HG03196 (cell line): Measurements from ENCODE around the gene ARPC4.
"Not testable (repeated sequence)": the region's sequence is repeated elsewhere in the genome, so short reads cannot be mapped to it uniquely, and the experiment has no call there.

Experiments
- ATAC-seq: cut with Tn5 transposase; IDR thresholded peaks from one replicate; pipeline ENCODE4 v1.9.1; 2021; ENCODE audit not compliant: unreplicated experiment

ARPC4 gene

DNA sequence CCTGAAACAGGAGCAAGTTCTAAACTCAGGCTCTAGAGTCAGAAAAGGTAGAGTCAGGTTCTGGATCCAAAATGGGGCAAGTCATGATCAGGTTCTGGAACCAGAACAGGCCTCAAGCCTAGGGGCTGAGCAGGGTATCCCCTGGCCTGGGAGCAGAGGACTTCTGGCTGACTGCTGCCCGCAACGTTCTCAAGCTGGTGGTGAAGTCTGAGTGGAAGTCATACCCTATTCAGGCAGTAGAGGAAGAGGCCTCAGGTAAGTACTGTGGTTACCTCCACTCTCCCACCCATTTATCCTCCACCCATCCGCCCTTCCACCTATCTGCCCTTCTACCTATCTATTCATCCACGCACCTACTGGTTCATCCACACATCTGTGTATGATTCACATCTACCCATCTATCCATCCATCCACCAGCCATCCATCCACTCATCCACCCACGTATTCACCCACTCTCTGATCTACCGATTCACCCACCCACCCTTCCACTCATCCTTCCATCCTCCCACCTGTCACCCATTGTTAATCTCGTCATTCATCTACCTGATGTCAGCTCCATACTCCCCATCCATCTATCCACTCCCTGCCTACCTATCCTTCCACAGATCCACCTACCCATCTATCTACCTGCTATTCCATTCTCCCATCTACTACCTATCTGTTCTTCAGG is 25.9 kb downstream of the ARPC4 start:
- no peak for ATAC-seq

DNA sequence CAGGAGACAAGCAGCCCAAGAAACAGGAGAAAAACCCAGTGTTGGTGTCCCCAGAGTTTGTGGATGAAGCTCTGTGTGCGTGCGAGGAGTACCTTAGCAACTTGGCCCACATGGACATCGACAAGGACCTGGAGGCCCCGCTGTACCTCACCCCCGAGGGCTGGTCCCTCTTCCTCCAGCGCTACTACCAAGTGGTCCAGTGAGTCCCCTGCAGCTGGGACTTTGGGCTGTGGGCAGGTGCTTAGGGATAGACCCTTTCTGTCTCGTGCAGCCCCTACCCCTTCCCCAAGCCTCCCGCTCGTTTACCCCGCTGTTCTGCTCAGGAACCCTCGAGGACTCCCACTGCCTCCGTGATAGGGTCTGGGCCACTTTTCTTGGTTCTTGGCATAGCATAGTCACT is 27.7 kb downstream of the ARPC4 start:
- ATAC-seq = no peak

DNA sequence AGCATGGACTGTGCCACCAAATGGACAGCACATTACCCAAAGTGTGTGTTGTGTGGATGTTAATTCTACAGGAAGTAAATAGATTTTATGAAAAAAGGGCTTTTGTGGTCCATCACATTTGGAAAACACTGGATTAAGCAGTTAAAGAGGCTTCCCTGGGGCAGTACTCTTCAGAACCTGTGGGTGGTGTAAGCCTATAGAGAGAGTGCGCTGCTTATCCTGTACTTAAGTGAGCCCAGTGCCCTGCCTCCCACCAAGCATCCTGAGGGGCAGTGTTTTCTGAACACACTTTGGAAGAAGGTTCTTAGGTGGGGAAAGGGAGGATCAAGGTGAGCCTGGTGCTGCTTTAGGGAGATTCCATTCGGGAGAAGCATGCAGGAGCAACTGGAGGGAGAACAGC is 28.1 kb downstream of the ARPC4 start:
- no peak for ATAC-seq

DNA sequence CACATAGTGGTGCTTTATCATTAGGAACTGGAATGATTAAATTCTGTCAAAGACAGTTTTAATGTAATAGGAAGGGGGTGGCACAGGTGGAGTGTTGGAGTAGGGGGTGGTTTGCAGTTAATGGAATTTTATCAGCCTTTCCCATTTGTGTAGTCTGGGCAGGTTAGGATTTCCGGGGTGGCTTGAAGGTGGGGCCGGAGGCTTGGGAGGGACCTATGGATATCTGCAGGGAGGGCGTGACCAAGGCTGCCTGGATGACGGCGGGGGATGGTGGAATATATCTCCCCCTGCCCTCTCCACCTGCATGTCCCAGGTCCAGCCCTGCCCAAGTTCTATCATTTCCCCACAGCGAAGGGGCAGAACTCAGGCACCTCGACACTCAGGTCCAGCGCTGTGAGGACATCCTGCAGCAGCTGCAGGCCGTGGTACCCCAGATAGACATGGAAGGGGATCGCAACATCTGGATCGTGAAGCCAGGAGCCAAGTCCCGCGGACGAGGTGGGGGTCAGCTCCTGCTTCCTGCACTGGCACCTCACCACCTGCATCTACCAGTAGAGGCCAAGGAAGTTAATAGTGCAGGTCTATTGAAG is 32.7 kb downstream of the ARPC4 start:
- ATAC-seq = no peak

DNA sequence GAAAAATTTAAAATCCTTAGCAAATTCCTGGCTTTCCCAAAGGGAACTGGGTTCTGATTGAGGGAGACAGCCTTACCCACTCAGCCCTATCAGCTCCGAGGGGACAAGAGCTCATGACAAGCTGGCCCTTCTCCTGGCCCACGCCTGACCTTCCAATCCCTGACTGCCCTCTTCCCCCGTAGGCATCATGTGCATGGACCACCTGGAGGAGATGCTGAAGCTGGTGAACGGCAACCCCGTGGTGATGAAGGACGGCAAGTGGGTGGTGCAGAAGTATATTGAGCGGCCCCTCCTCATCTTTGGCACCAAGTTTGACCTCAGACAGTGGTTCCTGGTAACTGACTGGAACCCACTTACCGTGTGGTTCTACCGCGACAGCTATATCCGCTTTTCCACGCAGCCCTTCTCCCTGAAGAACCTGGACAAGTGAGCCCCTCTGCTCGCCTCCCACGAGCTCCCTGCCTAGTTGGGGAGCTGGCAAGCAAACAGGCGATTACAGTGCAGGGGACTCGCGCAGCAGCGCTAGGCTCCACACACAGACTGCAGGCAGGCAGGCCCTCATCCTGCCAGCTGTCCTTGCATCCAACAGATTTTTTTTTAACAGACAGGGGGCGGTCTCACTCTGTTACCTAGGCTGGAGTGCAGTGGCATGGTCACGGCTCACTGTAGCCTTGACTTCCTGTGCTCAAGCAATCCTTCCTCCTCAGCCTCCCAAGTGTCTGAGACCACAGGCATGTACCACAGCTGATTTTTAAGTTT is 34.1 kb downstream of the ARPC4 start:
- no peak for ATAC-seq

DNA sequence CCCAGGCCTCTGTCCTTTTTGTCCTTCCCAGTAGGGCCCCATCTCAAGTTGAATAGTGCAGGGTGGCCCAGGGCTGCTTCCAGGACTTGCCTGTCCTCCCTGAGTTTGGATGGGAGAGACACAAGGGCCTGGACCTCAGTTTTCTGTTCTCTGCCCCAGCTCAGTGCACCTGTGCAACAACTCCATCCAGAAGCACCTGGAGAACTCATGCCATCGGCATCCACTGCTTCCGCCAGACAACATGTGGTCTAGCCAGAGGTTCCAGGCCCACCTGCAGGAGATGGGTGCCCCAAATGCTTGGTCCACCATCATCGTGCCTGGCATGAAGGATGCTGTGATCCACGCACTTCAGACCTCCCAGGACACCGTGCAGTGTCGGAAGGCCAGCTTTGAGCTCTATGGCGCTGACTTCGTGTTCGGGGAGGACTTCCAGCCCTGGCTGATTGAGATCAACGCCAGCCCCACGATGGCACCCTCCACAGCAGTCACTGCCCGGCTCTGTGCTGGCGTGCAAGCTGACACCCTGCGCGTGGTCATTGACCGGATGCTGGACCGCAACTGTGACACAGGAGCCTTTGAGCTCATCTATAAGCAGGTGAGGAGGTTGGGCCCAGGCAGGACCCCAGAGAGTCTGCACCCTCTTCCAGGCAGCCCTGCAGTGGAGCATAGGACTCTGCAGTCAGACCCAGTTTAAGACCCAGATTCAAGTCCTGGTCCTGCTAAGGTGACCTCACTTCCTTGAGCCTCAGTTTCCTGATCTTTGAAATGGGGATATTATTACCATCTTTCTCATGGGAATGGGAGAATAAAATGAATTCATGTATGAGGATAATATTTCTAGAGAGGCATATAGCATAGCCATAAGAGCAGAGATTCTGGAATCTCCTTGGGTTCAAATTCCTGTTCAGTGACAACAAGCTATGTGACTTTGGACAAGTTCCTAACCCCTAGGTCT is 36.2 kb downstream of the ARPC4 start:
- no peak for ATAC-seq

DNA sequence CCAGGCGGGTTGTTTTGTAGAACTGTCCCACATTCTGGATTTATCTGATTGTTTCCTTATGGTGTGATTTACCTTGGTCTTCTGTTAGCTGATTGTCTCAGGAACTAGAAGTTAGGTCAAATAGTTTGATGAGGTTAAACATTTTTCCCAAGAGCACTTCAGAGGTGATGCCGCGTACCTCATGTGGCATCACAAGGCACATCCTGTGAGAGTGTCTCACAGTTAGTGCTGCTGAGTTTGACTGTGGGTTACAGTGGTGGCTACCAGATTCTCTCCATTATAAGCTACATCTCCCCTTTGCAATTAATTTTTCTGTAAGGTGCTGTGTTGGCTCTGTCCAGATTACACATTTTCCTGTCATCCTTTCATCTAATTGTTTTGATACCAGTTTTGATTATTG is 38.4 kb downstream of the ARPC4 start:
- no peak for ATAC-seq

DNA sequence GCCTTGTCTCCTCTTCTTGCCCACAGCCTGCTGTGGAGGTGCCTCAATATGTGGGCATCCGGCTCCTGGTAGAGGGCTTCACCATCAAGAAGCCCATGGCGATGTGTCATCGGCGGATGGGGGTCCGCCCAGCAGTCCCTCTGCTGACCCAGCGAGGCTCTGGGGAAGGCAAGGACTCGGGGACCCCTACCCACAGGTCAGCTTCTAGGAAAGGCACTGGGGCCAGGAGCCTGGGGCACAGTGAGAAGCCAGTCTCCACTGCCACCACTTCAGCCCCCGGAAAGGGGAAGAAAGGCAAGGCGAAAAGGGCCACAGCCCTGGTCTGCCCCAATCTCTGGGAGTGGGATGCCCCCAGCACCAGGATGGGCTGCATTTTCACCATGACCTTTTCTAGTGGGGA is 40.2 kb downstream of the ARPC4 start:
- ATAC-seq = no peak

DNA sequence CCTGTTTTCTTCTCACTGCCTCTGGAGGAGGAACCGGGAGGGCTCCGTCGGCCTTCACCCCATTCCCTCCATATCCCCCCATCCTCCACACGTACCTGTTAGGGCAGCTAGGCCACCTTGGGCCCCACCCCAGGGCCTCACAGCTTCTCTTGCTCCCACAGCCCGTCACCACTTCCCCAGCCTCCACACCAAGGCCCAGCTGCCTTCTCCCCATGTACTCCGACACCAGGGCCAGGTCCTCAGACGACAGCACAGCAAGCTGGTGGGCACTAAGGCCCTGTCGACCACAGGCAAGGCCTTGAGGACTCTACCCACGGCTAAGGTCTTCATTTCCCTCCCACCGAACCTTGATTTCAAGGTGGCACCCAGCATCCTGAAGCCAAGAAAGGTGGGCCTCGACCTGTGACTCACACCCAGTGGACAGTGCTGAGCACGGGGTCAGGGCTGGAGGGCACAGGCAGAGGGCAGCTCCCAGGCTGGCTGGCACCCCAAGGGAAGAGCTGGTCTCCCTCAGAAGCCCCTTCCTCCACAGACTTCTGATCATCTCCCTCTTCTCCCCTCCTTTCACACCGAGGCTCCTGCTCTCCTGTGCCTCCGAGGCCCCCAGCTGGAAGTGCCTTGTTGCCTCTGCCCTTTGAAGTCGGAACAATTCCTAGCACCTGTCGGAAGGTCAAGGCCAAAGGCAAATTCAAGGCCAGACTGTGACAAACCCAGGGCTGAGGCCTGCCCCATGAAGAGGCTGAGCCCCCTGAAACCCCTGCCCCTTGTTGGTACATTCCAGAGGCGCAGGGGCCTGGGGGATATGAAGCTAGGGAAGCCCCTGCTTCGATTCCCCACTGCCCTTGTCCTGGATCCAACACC is 41.9 kb downstream of the ARPC4 start:
- no peak for ATAC-seq

DNA sequence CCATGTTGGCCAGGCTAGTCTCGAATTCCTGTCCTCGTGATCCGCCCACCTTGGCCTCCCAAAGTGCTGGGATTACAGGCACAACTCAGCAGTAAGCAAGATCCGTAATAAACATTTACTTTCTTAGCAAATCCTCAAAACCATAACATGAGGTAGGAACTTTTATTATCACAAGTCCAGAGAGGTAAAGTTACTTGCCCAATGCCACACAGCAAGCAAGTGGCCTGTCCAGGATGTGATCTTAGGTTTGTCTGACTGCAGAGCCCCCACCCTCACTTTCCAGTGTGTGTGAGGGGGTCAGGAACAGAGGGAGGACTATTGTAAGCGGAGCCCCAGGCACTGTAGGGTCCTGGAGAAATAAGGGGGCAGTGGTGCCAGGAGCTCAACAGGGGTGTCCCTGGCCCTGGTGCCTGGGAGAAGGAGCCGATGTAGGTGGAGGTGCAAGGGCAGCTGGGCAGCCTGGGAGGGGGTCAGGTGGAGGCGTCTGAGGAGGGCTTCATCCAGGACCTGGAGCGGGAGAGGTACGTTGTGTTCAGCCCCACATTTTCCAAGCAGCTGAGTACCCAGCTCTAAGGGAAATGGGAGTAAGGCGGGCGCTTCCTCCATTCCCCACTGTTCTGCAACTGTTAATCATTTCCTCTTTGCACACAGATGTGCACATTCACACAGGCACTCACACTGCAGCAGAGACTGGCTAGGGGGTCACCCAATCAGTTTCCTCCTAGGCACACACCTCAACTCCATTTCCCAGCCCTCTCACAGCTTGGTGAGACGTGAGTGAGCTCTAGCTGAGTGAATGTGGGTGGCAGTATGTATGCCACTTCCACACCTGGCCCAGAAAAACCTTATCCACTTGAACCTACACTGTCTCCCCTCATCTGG is 45.1 kb downstream of the ARPC4 start:
- ATAC-seq = no peak

DNA sequence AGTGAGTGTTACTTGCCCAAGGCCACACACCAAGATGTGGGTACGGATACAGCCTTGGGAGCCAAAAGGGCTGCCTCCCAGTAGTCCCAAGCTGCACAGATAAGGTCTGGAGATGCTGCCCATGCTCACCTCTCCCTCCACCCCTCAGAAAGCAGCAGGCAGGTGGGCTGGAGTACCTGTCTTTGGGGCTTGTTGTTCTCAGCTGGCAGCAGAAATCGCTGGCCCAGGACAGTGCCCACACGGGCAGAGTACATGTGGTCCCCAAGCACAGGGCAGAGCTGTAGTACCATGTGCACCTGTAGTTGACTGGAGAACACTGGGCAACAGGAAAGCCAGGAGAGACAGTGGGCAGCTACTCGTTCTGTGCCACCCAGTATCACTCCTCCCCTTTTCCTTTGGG is 46.0 kb downstream of the ARPC4 start:
- no peak for ATAC-seq

DNA sequence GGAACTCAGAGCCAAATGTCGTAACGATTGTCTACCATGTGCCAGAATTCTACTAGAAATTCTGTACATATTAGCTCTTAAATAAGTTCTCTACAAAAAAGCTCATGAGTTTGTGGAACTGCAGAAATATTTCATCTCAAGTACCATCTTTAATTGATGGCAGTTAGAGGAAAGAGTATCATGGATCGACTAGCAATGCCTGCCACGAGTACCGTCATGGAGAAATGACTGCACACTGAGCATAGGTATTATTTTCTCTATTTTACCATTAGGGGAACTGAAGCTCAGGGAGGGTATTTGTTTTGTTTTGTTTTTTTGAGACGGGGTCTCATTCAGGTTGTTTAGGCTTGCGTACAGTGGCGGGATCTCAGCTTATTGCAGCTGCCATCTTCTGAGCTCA is 48.1 kb downstream of the ARPC4 start:
- ATAC-seq = no peak

DNA sequence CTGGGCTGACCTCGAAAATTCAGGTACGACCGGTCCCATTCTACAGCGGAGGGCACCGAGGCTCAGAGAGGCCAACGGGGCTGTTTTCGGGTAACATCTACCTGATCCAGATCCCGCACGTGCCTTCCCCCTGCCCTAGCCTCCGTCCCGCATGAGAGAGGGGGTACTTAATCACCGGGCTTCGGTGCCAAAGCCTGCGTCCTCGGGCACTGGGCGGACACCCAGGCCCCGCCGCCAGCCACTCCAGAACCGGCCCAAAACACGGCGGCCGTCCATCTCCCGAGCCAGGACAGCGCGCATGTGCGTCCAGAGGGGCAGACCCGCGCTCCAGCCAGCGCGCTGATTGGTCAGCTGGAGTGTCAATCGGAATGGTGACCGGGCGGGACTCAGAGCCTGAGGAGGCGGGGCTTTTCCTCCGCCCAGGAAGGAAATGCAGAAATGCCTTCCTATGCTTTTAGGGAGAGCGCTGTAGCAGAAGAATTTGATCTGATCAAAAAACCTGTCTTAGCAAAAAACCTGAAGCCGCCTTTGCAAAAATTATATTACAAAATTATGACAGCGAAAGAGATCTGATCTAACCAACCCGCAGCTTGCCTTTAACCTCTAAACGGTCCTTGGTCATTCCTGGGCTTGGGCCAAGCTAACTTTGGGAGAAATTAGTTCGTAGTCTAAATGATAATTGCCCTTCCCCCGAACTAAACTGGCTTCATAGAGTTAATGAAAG is 51.0 kb downstream of the ARPC4 start, which contains the start of gene RPUSD3:
RPUSD3 (minus strand) TSS at position 294 of the 724 bp plus-strand sequence; CDS start at position 276, 18 bp downstream.
- ATAC-seq = peak; percentile 96

DNA sequence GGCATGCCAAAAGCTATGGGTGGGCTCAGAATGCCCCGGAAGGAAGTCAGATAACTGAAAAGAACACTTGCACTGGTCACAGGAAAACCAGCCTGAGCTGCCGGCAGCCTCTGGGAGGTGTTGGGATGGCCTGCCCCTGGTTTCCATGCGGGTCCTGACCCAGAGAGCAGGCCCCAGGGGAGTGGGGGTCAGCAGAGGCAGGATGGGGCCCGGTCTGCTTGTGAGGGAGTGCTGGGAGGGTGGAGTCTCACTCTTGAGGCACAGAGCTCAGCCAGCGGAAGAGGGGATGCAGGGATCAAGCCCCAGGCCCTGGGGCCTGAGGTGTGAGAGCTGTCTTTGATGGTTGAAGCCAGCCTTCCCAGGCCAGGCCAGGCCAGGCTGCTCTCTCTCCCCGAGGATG is 53.3 kb downstream of the ARPC4 start:
- no peak for ATAC-seq

DNA sequence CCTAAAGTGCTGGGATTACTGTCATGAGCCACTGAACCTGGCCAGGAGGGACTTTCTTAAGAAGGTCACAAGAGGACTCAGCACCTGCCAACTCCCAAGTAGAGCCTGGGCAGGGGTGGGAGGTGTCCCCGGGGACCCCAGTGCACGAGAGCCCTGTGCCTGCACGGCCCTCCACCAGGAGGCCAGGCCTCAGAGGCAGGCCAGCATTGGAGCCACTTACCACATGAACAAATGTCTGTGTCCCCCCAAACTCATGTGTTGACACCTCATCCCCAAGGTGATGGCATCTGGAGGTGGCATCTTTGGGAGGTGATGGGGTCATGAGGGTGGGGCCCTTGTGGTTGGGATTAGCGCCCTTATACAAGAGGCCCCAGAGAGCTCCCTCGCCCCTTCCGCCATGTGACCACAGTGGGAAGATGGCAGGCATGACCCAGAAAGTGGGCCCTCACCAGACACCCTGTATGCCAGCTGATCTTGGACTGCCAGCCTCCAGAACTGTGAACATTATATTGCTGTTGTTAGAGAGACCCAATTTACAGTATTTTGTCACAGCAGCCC is 54.1 kb downstream of the ARPC4 start:
- no peak for ATAC-seq

DNA sequence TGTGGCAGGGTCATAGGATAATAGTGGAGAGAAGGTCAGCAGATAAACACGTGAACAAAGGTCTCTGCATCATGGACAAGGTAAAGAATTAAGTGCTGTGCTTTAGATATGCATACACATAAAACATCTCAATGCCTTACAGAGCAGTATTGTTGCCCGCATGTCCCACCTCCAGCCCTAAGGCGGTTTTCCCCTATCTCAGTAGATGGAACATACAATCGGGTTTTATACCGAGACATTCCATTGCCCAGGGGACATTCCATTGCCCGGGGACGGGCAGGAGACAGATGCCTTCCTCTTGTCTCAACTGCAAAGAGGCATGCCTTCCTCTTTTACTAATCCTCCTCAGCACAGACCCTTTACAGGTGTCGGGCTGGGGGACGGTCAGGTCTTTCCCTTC is 55.0 kb downstream of the ARPC4 start:
- ATAC-seq = not testable (repeated sequence)

DNA sequence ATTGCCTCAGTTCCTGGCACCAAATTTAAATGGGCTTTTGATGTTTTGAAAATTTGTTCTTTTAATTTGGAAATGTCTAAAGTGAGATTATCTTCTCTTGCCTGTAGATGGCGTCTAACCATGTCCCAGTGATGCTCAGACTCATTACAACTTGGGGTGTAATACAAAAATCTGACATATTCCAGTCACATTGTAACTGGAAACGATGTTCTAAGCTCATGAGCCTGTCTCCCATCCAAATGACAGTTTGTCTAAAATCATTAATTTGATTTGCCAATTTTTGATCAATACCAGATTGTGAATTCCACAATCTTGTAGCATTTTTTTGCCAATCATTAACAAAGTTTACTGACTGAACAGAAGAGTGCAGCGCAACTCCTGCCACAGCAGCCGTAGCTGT is 56.0 kb downstream of the ARPC4 start:
- not testable (repeated sequence) for ATAC-seq

DNA sequence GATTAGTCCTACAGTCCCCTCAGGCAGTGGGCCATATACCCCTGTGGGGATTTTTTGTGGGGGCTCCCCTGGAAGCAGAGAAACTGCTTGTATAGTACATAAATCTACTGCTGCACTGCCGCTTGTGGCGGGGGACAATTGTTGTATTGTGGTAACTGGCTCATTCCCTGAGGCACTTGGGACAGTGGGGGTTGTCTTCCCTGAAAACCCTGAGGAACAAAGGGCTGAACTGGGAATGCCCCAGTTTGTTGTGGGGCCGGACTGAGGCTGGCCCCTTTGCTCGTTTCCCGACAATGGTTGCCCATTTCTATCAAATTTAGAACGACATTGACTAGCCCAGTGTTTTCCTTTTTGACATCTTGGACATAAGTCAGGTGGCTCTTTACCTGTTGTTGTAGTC is 58.5 kb downstream of the ARPC4 start:
- ATAC-seq = not testable (repeated sequence)
